H1 (cell line): ENCODE measurements around the gene CIT. TPM values are rescaled to one million over a fixed set of nuclear protein-coding genes. Genes with fewer than 3 reads are reported as not detected.

Experiments used
- CTCF ChIA-PET: fragments of 300-600 bp; sonication (Branson Sonifier 250); formaldehyde crosslinking; loops from one replicate; lab custom pipeline; 2021; ENCODE audit not compliant: partially characterized antibody; lab: Charles Lee
- POLR2A ChIA-PET: fragments of 300-600 bp; sonication (Branson Sonifier 250); formaldehyde crosslinking; loops from one replicate; lab custom pipeline; 2021; ENCODE audit warnings: inconsistent platforms; ENCODE audit not compliant: partially characterized antibody; lab: Charles Lee
- DNase-seq, 2 experiments: peaks; one replicate each; pipeline versions ENCODE4 v3.0.0 to v3.0.0-alpha.2; 2010 to 2022; ENCODE audit warnings: low spot score in 2 of 2, low read depth in 1 of 2, mixed read lengths in 1 of 2
- FAIRE-seq: peaks from 2 replicates; lab custom pipeline; 2011; peaks lifted over from hg19 to GRCh38; lab: Jason Lieb, UNC
- H2AFZ ChIP-seq: 2 replicates; pipeline ENCODE4 v1.8.1; 2012; ENCODE audit warnings: low read length, inconsistent platforms
- H2AK5ac ChIP-seq: 2 replicates; pipeline ENCODE4 v1.6.1; 2013; ENCODE audit warnings: low read depth, low read length
- H2BK120ac ChIP-seq: replicated peaks from 2 replicates; pipeline ENCODE3; 2013; ENCODE audit warnings: low read depth, low read length, inconsistent platforms
- H2BK12ac ChIP-seq: 2 replicates; pipeline ENCODE4 v1.6.1; 2013; ENCODE audit warnings: low read depth, low read length
- H2BK15ac ChIP-seq: 2 replicates; pipeline ENCODE4 v1.6.1; 2013; ENCODE audit warnings: low read length
- H2BK20ac ChIP-seq: 2 replicates; pipeline ENCODE4 v1.6.1; 2013; ENCODE audit warnings: low read length
- H2BK5ac ChIP-seq: 2 replicates; pipeline ENCODE4 v1.6.1; 2013; ENCODE audit warnings: low read depth, low read length
- H3K14ac ChIP-seq: 2 replicates; pipeline ENCODE4 v1.6.1; 2013; ENCODE audit warnings: inconsistent platforms; ENCODE audit not compliant: insufficient read length
- H3K18ac ChIP-seq: 2 replicates; pipeline ENCODE4 v1.6.1; 2013; ENCODE audit warnings: low read length; ENCODE audit errors: extremely low read depth
- H3K23ac ChIP-seq: 2 replicates; pipeline ENCODE4 v1.6.1; 2013; ENCODE audit warnings: inconsistent platforms; ENCODE audit not compliant: insufficient read length
- H3K23me2 ChIP-seq: 2 replicates; pipeline ENCODE4 v1.6.1; 2013; ENCODE audit warnings: low read depth, low read length
- H3K27ac ChIP-seq: 2 replicates; pipeline ENCODE4 v1.6.1; 2011; ENCODE audit warnings: low read depth, low read length, inconsistent platforms
- H3K27me3 ChIP-seq, 4 experiments: replicated peaks in 1 of 4; 1 replicate in 1 of 4; 2 replicates in 3 of 4; pipeline versions ENCODE4 v1.6.1 to v1.8.1; 2011 to 2013; ENCODE audit warnings: low read length in 3 of 4, mild to moderate bottlenecking in 3 of 4, inconsistent platforms in 2 of 4, mixed read lengths in 2 of 4, moderate library complexity in 1 of 4; ENCODE audit not compliant: control insufficient read depth in 3 of 4, insufficient read depth in 3 of 4; ENCODE audit errors: extremely low read depth in 1 of 4
- H3K36me3 ChIP-seq, 4 experiments: 2 replicates each; pipeline versions ENCODE4 v1.6.1 to v1.8.1; 2011 to 2013; ENCODE audit warnings: mild to moderate bottlenecking in 4 of 4, low read length in 3 of 4, moderate library complexity in 2 of 4, control low read depth in 1 of 4, inconsistent platforms in 1 of 4; ENCODE audit not compliant: insufficient read depth in 4 of 4, control insufficient read depth in 2 of 4
- H3K4ac ChIP-seq: replicated peaks from 2 replicates; pipeline ENCODE3; 2013; ENCODE audit warnings: low read length, low read depth, mixed read lengths, inconsistent platforms; ENCODE audit not compliant: insufficient read length
- H3K4me1 ChIP-seq, 4 experiments: replicated peaks in 1 of 4; 1 replicate in 1 of 4; 2 replicates in 3 of 4; pipeline versions ENCODE4 v1.6.1 to v1.8.1; 2011 to 2013; ENCODE audit warnings: low read length in 3 of 4, inconsistent platforms in 2 of 4, mixed read lengths in 1 of 4; ENCODE audit not compliant: insufficient read depth in 4 of 4, control insufficient read depth in 3 of 4
- H3K4me2 ChIP-seq, 2 experiments: 2 replicates each; pipeline versions ENCODE4 v1.6.1 to v1.8.1; 2011 to 2013; ENCODE audit warnings: low read depth in 2 of 2, low read length in 2 of 2, control low read depth in 1 of 2, inconsistent platforms in 1 of 2, mild to moderate bottlenecking in 1 of 2; ENCODE audit not compliant: insufficient read depth in 1 of 2
- H3K4me3 ChIP-seq, 4 experiments: fragments of 200-600, 300-600 bp in 1 of 4; sonication (generic), shearing (Covaris generic), sonication (Bioruptor Twin) in 1 of 4; 2 replicates each; pipeline versions ENCODE4 v1.5.1 to v1.8.1; 2011 to 2016; ENCODE audit warnings: low read length in 4 of 4, low read depth in 3 of 4, control low read depth in 2 of 4, inconsistent platforms in 2 of 4, mild to moderate bottlenecking in 2 of 4, mixed read lengths in 1 of 4, moderate library complexity in 1 of 4; ENCODE audit not compliant: insufficient read depth in 2 of 4; ENCODE audit errors: extremely low read depth in 1 of 4
- H3K56ac ChIP-seq: replicated peaks from 2 replicates; pipeline ENCODE3; 2013; ENCODE audit warnings: low read depth, mild to moderate bottlenecking, mixed read lengths, low read length, inconsistent platforms; ENCODE audit not compliant: insufficient read length
- H3K79me1 ChIP-seq: 2 replicates; pipeline ENCODE4 v1.6.1; 2013; ENCODE audit warnings: low read depth, low read length, control low read depth
- H3K79me2 ChIP-seq, 2 experiments: 2 replicates each; pipeline versions ENCODE4 v1.6.1 to v1.8.1; 2012 to 2013; ENCODE audit warnings: low read length in 2 of 2, mild to moderate bottlenecking in 2 of 2, inconsistent platforms in 1 of 2; ENCODE audit not compliant: insufficient read depth in 2 of 2, control insufficient read depth in 1 of 2
- H3K9ac ChIP-seq, 4 experiments: replicated peaks in 1 of 4; 1 replicate in 1 of 4; 2 replicates in 3 of 4; pipeline versions ENCODE4 v1.6.1 to v1.8.1; 2011 to 2013; ENCODE audit warnings: low read depth in 3 of 4, low read length in 3 of 4, control low read depth in 2 of 4, mild to moderate bottlenecking in 2 of 4, moderate library complexity in 2 of 4, inconsistent platforms in 1 of 4; ENCODE audit errors: extremely low read depth in 1 of 4
- H3K9me3 ChIP-seq, 2 experiments: 2 replicates each; pipeline versions ENCODE4 v1.6.1 to v1.8.1; 2012 to 2013; ENCODE audit warnings: mild to moderate bottlenecking in 2 of 2, moderate library complexity in 2 of 2, control low read depth in 1 of 2, inconsistent platforms in 1 of 2, low read depth in 1 of 2, low read length in 1 of 2, mixed read lengths in 1 of 2; ENCODE audit not compliant: insufficient read depth in 2 of 2
- H4K20me1 ChIP-seq, 2 experiments: replicated peaks in 1 of 2; 2 replicates each; pipeline versions ENCODE3 to v1.8.1; 2011 to 2013; ENCODE audit warnings: inconsistent platforms in 2 of 2, low read length in 2 of 2, mild to moderate bottlenecking in 1 of 2; ENCODE audit not compliant: insufficient read depth in 2 of 2, control insufficient read depth in 1 of 2
- H4K5ac ChIP-seq: 2 replicates; pipeline ENCODE4 v1.6.1; 2013; ENCODE audit warnings: low read length, low read depth, mixed read lengths, inconsistent platforms; ENCODE audit not compliant: insufficient read length
- H4K8ac ChIP-seq: 2 replicates; pipeline ENCODE4 v1.8.0; 2013; ENCODE audit warnings: mild to moderate bottlenecking, moderate library complexity, low read length, inconsistent platforms; ENCODE audit not compliant: insufficient read depth; ENCODE audit errors: extremely low read depth
- H4K91ac ChIP-seq: replicated peaks from 2 replicates; pipeline ENCODE3; 2013; ENCODE audit warnings: low read length, mixed read lengths, inconsistent platforms; ENCODE audit not compliant: insufficient read length
- CHD1 ChIP-seq: IDR thresholded peaks from 2 replicates; pipeline ENCODE4 v1.6.1; 2012; ENCODE audit warnings: low read depth, low read length, improper control_type of control experiment
- CTBP2 ChIP-seq: IDR thresholded peaks from 2 replicates; pipeline ENCODE4 v1.7.0; 2011; ENCODE audit warnings: borderline replicate concordance, mild to moderate bottlenecking, moderate library complexity, mixed read lengths, low read length; ENCODE audit not compliant: insufficient read depth, insufficient read length
- WGBS, 2 experiments: shearing (Covaris generic) in 1 of 2; methylation state at CpG; one replicate each; pipeline versions ENCODE4 v1.1.6 to v1.1.7; 2013 to 2015; ENCODE audit warnings: low lambda C conversion rate in 2 of 2, mixed read lengths in 2 of 2, inconsistent platforms in 1 of 2, low coverage in 1 of 2, missing lambda C conversion rate in 1 of 2; ENCODE audit not compliant: insufficient replicate concordance in 2 of 2, insufficient coverage in 1 of 2, insufficient read length in 1 of 2; ENCODE audit errors: extremely low coverage in 1 of 2, missing lambda C conversion rate in 1 of 2; 5-methylcytosine and 5-hydroxymethylcytosine counted together
- polyA plus RNA-seq, 7 experiments: library from polyadenylated mRNA; depleted of rRNA in 3 of 7; stranded (reverse) in 5 of 7; unstranded in 2 of 7; fragments of >200 nt in 5 of 7; fragments of 200-250 nt in 2 of 7; gene quantifications; 1 replicate in 5 of 7; 2 replicates in 1 of 7; 4 replicates in 1 of 7; pipeline versions ENCODE4 v1.2.1 to v1.2.3, GENCODE V29; 2011 to 2013; ENCODE audit warnings: missing spikeins in 2 of 7, mixed read lengths in 2 of 7
- total RNA-seq: library from RNA; stranded (reverse); fragmentation: NEBNext Ultra II Directional; extraction: Animal tissue kit (Norgen Biotek cat#: 25700); gene quantifications from 2 replicates; pipeline ENCODE4 v1.2.1, GENCODE V29; 2021

The CIT gene
- total and polyA plus RNA-seq, 2 of the 8 experiments (the other 6 are each of a cell fraction or from before 2014, with no cell fraction given), result 17.1 to 60.9 TPM

DNA sequence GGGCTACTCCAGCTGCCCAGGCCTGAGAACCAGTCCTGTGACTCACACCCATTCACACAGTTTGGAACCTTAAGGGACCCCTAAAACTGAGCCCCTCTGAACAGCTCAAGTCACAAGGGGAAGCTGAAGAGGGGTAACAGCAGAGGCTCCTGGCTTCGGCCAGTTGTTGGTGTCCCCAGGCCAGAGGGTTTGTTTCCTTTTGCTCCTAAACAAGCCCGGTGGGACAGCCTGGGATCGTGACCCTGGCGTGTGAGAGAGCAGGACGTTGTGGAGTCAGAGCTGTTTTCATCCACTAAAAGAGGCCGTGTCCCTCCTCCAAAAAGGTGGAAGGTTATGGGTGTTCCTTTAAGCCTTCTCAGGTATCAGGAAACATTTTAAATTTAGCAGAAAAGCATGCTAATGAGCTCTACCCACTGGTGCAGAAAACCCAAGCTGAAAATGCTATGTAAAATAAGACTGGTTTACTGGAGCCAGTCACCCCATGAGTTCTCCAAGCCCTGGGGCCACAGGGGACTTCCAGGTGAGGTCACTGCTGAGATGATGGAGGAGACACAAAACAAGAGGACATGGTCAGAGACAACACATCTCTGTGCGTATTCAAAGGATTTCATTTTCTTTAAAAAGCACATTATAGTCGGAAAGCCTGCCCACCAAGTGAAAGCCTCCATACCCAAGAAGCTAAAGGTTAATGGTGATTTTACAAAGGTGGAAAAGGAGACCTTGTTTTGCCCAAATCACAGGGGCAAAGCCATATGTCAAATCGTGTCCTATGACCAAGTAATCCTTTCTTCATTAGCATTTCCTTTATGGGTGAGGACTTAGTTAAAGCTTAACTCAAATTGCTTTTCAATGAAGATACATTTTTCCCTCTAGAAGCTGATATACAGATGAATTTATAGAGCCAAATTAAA lies 195.1 kb downstream of the CIT start:
- no peaks in the 10 kb centered on the region for H3K9me3 ChIP-seq
- peaks cover 0 to 4% (median 0%) of the 10 kb centered on the region in 4 experiments; a peak in 2 of 7 replicates for H3K4me1 ChIP-seq
- H3K4me3 ChIP-seq, result no peak overlapping the region
- DNase-seq (no peak), FAIRE-seq (no peak)
- H3K9ac ChIP-seq, result no peak overlapping the region
- no peak overlapping the region for H4K5ac ChIP-seq
- H2BK120ac ChIP-seq, result no peak overlapping the region
- H3K4me2 ChIP-seq, result no peak overlapping the region
- no peak overlapping the region for H2AFZ ChIP-seq
- H2BK5ac ChIP-seq, result no peak overlapping the region
- no peaks in the 10 kb centered on the region for H3K23me2 ChIP-seq
- WGBS, 2 experiments, result 86% methylated on average over 9 of the region's 9 CpGs; no CpG with 5 or more reads in 1 of the 2 experiments
- H3K18ac ChIP-seq, result no peak overlapping the region
- ChIA-PET CTCF (interaction anchor here (0.6 to 2.2 kb wide), 5 partner anchors 13 to 631 kb away, joined by 3 to 10 read pairs (median 4); no protein-coding TSS in a partner anchor), POLR2A (interaction anchor here (1.4 to 3.1 kb wide), 6 partner anchors 10 to 112 kb away, joined by 3 to 14 read pairs (median 4); partner anchors contain the start of gene PRKAB1)
- H3K27ac ChIP-seq, result 0 out of 2 replicates have a peak overlapping the region, but pooled peaks have one; percentile 26
- no peak overlapping the region for H3K56ac ChIP-seq
- H3K4ac ChIP-seq, result no peak overlapping the region
- H4K91ac ChIP-seq, result no peak overlapping the region
- H2BK20ac ChIP-seq, result no peak overlapping the region
- TF ChIP-seq CTBP2 (no peak), CHD1 (no peak)
- TF ChIP-seq, all 59 proteins: peak for 0
- Histone ChIP-seq H4K20me1 (peaks cover 6 to 14% of the 10 kb centered on the region in 2 experiments), H2BK12ac (no peak overlapping the region), H3K79me1 (no peaks in the 10 kb centered on the region), H3K23ac (no peak overlapping the region), H3K27me3 (no peaks in the 10 kb centered on the region), H2AK5ac (no peak overlapping the region), H3K14ac (no peak overlapping the region), H2BK15ac (no peak overlapping the region), H3K79me2 (no peaks in the 10 kb centered on the region), H4K8ac (no peak overlapping the region), H3K36me3 (peaks cover 13 to 42% (median 37%) of the 10 kb centered on the region in 4 experiments)
